GM18520 (cell line): ENCODE results near the gene CASZ1.

Experiments used
- ATAC-seq: cut with Tn5 transposase; IDR thresholded peaks from one replicate; pipeline ENCODE4 v1.9.1; 2021; ENCODE audit not compliant: unreplicated experiment

CASZ1 gene

GRCh38 chr1:10629091-10629815 lies 167.2 kb downstream of the CASZ1 start:
- ATAC-seq, result no peak

- ATAC-seq, result no peak
Measured at GRCh38 chr1:10628685-10629084, 167.8 kb downstream of the CASZ1 start.

- ATAC-seq, result no peak
Measured at GRCh38 chr1:10626791-10627410, 169.5 kb downstream of the CASZ1 start.

GRCh38 chr1:10626131-10626731 lies 170.2 kb downstream of the CASZ1 start:
- ATAC-seq, result no peak

- no peak for ATAC-seq
Measured at GRCh38 chr1:10625554-10625953, 170.9 kb downstream of the CASZ1 start.

- no peak for ATAC-seq
Measured at GRCh38 chr1:10625076-10625475, 171.4 kb downstream of the CASZ1 start.

GRCh38 chr1:10624256-10625050 lies 172.0 kb downstream of the CASZ1 start:
- ATAC-seq, result no peak

GRCh38 chr1:10623686-10624145 lies 172.7 kb downstream of the CASZ1 start:
- no peak for ATAC-seq

GRCh38 chr1:10622910-10623685 lies 173.3 kb downstream of the CASZ1 start:
- ATAC-seq, result no peak

GRCh38 chr1:10621906-10622305 lies 174.5 kb downstream of the CASZ1 start:
- no peak for ATAC-seq

- no peak for ATAC-seq
Measured at GRCh38 chr1:10620776-10621175, 175.7 kb downstream of the CASZ1 start.

GRCh38 chr1:10617931-10618885 lies 178.2 kb downstream of the CASZ1 start:
- no peak for ATAC-seq

- no peak for ATAC-seq
Measured at GRCh38 chr1:10617318-10617717, 179.1 kb downstream of the CASZ1 start.

- ATAC-seq, result no peak
Measured at GRCh38 chr1:10616696-10617095, 179.8 kb downstream of the CASZ1 start.

GRCh38 chr1:10615932-10616671 lies 180.3 kb downstream of the CASZ1 start:
- ATAC-seq, result no peak

- ATAC-seq, result no peak
Measured at GRCh38 chr1:10615332-10615731, 181.1 kb downstream of the CASZ1 start.

GRCh38 chr1:10614377-10615225 lies 181.8 kb downstream of the CASZ1 start:
- no peak for ATAC-seq

- no peak for ATAC-seq
Measured at GRCh38 chr1:10613861-10614260, 182.6 kb downstream of the CASZ1 start.
